Neutrophil (primary cell): Measurements from ENCODE around the gene SHROOM4.

ENCODE experiments used
- H3K27ac ChIP-seq: fragments of 200-600 bp; sonication (generic); 2 replicates; pipeline ENCODE4 v1.5.1; 2016; ENCODE audit warnings: mild to moderate bottlenecking, moderate library complexity
- H3K27me3 ChIP-seq: fragments of 200-600 bp; sonication (generic); 2 replicates; pipeline ENCODE4 v1.6.0; 2016; ENCODE audit warnings: mild to moderate bottlenecking
- H3K36me3 ChIP-seq: fragments of 200-600 bp; sonication (generic); 2 replicates; pipeline ENCODE4 v1.5.1; 2017
- H3K4me1 ChIP-seq, 2 experiments: fragments of 200-600 bp in 1 of 2; sonication (generic) in 1 of 2; 1 replicate in 1 of 2; 2 replicates in 1 of 2; pipeline versions ENCODE4 v1.5.1 to v1.6.1; 2013 to 2016; ENCODE audit warnings: low read depth in 1 of 2, low read length in 1 of 2, mild to moderate bottlenecking in 1 of 2, moderate library complexity in 1 of 2; ENCODE audit not compliant: control insufficient read depth in 1 of 2, insufficient read depth in 1 of 2
- H3K4me3 ChIP-seq, 2 experiments: fragments of 200-600 bp in 1 of 2; sonication (generic) in 1 of 2; 1 replicate in 1 of 2; 2 replicates in 1 of 2; pipeline ENCODE4 v1.5.1; 2013 to 2016; ENCODE audit warnings: low read depth in 1 of 2, low read length in 1 of 2, mild to moderate bottlenecking in 1 of 2, moderate library complexity in 1 of 2
- H3K9me3 ChIP-seq: fragments of 200-600 bp; sonication (generic); 2 replicates; pipeline ENCODE4 v1.5.1; 2016
- CTCF ChIP-seq: fragments of 200-600 bp; sonication (generic); IDR thresholded peaks from 2 replicates; pipeline ENCODE4 v1.5.1; 2016; ENCODE audit warnings: antibody characterized with exemption

SHROOM4 gene

GRCh38 chrX:50643525-50644137 is 170.4 kb downstream of the SHROOM4 start:
- Histone ChIP-seq H3K9me3 (no peaks in the 10 kb centered on the region), H3K4me1 (peaks cover 0 to 2% of the 10 kb centered on the region in 2 experiments), H3K27me3 (no peaks in the 10 kb centered on the region), H3K4me3 (no peak overlapping the region), H3K36me3 (no peaks in the 10 kb centered on the region), H3K27ac (no peak overlapping the region)
- no peak for TF ChIP-seq CTCF

- no peak for TF ChIP-seq CTCF
Measured at GRCh38 chrX:50638123-50638522, 175.9 kb downstream of the SHROOM4 start.

GRCh38 chrX:50635817-50636365 is 178.1 kb downstream of the SHROOM4 start:
- no peak overlapping the region for H3K27ac ChIP-seq
- TF ChIP-seq CTCF: no peak
- H3K27me3 ChIP-seq: no peaks in the 10 kb centered on the region
- peaks cover 5 to 17% of the 10 kb centered on the region in 2 experiments for H3K4me1 ChIP-seq
- no peak overlapping the region for H3K4me3 ChIP-seq
- H3K9me3 ChIP-seq: no peaks in the 10 kb centered on the region
- peaks cover 7% of the 10 kb centered on the region for H3K36me3 ChIP-seq

More at GRCh38 chrX:50638123-50638522, 175.9 kb downstream of the SHROOM4 start:
- Histone ChIP-seq H3K9me3 (no peaks in the 10 kb centered on the region), H3K27me3 (no peaks in the 10 kb centered on the region), H3K36me3 (peaks cover 7% of the 10 kb centered on the region), H3K4me3 (no peak overlapping the region), H3K27ac (no peak overlapping the region), H3K4me1 (peaks cover 5 to 10% of the 10 kb centered on the region in 2 experiments)

GRCh38 chrX:50635162-50635561 is 178.8 kb downstream of the SHROOM4 start:
- Histone ChIP-seq H3K9me3 (no peaks in the 10 kb centered on the region), H3K27me3 (no peaks in the 10 kb centered on the region), H3K36me3 (peaks cover 7% of the 10 kb centered on the region), H3K4me3 (no peak overlapping the region), H3K4me1 (peaks cover 5 to 17% of the 10 kb centered on the region in 2 experiments), H3K27ac (no peak overlapping the region)
- TF ChIP-seq CTCF: no peak

- Histone ChIP-seq H3K36me3 (peaks cover 1% of the 10 kb centered on the region), H3K27me3 (no peaks in the 10 kb centered on the region), H3K9me3 (no peaks in the 10 kb centered on the region), H3K27ac (no peak overlapping the region), H3K4me3 (no peak overlapping the region), H3K4me1 (peaks cover 0 to 7% of the 10 kb centered on the region in 2 experiments)
- TF ChIP-seq CTCF: no peak
Measured at GRCh38 chrX:50629774-50630173, 184.2 kb downstream of the SHROOM4 start.
